NK-92 treated with Interleukin-12 subunit alpha and Interleukin-12 subunit beta, amount 100 ng/mL, for 24 hours (cell line): ENCODE data around the gene COMMD1.
"Not testable (repeated sequence)": the region's sequence is repeated elsewhere in the genome, so short reads cannot be mapped to it uniquely, and the experiment has no call there.

Source experiments
- DNase-seq: peaks from one replicate; lab custom pipeline; 2025; lab: John Stamatoyannopoulos, UW

Gene COMMD1

GRCh38 chr2:62142054-62142453 lies 236.6 kb downstream of the COMMD1 start:
- DNase-seq, result no peak

- no peak for DNase-seq
These were observed 238.2 kb downstream of the COMMD1 start for GRCh38 chr2:62143696-62144095.

GRCh38 chr2:62144689-62145477 lies 239.4 kb downstream of the COMMD1 start:
- no peak for DNase-seq

GRCh38 chr2:62145478-62146100 lies 240.1 kb downstream of the COMMD1 start:
- no peak for DNase-seq

- not testable (repeated sequence) for DNase-seq
These were observed 241.3 kb downstream of the COMMD1 start for GRCh38 chr2:62146790-62147189.

- DNase-seq, result no peak
These were observed 242.3 kb downstream of the COMMD1 start for GRCh38 chr2:62147610-62148301.

GRCh38 chr2:62149708-62150107 lies 244.2 kb downstream of the COMMD1 start:
- no peak for DNase-seq

GRCh38 chr2:62150597-62151305 lies 245.3 kb downstream of the COMMD1 start:
- DNase-seq, result no peak

GRCh38 chr2:62151306-62151638 lies 245.8 kb downstream of the COMMD1 start:
- no peak for DNase-seq

- no peak for DNase-seq
These were observed 246.5 kb downstream of the COMMD1 start for GRCh38 chr2:62152000-62152399.

- DNase-seq, result no peak
These were observed 251.5 kb downstream of the COMMD1 start for GRCh38 chr2:62156861-62157496.

- no peak for DNase-seq
These were observed 253.1 kb downstream of the COMMD1 start for GRCh38 chr2:62158444-62159121.

- DNase-seq, result not testable (repeated sequence)
These were observed 255.2 kb downstream of the COMMD1 start for GRCh38 chr2:62160691-62161090.

GRCh38 chr2:62163106-62163831 lies 257.8 kb downstream of the COMMD1 start:
- no peak for DNase-seq

- no peak for DNase-seq
These were observed 258.4 kb downstream of the COMMD1 start for GRCh38 chr2:62163834-62164233.

- no peak for DNase-seq
These were observed 270.3 kb downstream of the COMMD1 start for GRCh38 chr2:62175728-62176127.

GRCh38 chr2:62176801-62177200 lies 271.3 kb downstream of the COMMD1 start:
- DNase-seq, result no peak

GRCh38 chr2:62177392-62178049 lies 272.0 kb downstream of the COMMD1 start:
- DNase-seq, result no peak

- DNase-seq, result no peak
These were observed 273.3 kb downstream of the COMMD1 start for GRCh38 chr2:62178741-62179271.

GRCh38 chr2:62180975-62181374 lies 275.5 kb downstream of the COMMD1 start:
- no peak for DNase-seq
